ENCODE data around the gene VPS35L.

The VPS35L gene

DNA sequence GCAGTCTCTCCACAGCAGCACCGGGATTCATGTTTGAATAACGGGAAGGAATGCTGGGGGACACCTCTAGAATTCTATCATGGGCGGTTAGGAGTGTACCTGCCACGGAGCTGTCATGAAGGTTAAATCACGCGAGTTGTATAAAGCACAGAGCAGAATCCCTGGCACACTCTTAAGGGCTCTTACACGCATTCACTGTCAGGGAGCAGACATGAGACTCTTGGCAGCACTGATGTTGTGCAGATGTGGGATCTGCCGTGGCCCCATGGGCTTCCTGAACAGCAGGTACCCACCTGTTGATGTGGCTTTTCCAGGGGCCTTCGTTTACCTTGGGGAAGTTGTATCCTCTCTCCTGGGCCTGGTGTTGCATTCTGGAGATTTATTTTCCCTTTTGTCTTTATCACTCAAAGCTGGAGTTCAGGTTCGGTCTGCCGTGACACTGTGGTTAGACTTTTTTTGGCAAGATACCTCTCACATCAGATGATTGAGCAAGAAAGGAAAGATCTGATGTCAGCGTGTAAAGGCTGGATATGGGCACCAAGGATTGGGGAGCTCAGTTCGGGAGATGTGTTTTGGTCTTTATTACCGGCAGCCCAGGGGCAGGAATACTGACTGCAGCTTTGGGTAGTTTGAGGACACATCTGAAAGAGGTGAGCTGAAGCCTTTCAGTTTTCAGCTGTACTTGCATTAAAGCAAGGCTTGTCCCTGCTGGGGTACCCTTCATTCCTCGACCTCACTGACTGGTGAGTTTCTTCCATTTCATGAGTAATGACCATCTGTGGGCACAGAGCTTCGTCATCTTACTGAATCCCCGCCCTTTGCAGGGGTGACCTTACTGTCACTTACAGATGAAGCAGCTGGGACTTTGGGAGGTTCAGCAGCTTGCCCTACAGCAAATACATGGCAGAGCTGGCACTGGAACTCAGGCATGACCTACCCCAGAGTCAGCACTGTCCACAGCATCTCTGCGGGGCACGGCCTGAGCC lies 143.3 kb downstream of the VPS35L start:
- no peak for DNase-seq

DNA sequence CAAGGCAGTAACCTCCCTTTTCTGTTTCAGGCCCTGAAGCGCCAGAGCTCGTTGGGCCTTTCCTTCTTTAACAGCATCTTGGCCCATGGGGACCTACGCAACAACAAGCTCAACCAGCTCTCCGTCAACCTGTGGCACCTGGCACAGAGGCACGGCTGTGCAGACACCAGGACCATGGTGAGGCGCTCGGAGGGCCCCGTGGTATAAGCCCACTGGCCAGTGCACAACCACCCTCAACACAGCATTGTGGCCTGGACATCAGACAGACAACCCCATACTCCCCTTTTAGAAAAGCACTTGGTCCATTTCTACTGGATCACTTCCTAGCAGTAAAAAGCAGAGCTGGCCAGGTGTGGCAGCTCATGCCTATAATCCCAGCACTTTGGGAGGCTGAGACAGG lies 144.0 kb downstream of the VPS35L start:
- no peak for DNase-seq

DNA sequence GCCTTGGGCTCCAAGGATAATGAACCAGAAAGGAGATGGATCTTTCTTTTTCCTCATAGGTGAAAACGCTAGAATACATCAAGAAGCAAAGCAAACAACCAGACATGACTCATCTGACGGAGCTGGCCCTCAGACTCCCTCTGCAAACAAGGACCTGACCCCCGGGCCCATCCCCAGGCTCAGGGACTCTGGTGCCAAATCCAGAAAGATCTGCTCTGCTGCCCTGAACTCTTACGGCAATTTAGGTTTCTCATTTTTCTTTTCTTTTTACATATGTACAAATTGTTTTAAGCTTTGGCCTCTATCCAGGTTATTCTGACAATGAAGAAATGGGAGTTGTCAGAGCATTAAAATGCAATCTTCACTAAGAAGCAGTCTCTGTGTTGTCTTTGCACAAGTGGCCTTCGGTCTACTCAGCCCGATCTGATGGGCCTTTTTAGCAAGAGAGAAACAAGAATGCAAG lies 144.8 kb downstream of the VPS35L start:
- DNase-seq, result no peak

DNA sequence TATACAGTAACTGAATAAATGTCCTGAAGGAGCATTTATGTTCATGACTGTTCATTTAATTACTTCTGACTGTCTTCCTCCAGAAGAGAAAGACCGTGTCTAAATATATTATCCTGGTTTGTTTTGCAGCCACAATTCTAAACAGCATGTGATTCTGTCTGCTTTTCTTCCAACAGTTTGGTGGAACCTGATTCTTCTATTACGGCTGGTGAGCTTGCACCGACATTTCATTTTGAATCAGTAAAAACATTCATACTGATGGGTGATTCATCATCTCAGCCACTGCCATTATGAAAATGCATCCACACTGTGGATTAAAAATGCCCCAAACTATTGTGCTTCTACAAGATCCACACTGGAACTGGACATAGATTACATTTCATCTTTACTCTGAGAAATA lies 145.6 kb downstream of the VPS35L start:
- no peak for DNase-seq

DNA sequence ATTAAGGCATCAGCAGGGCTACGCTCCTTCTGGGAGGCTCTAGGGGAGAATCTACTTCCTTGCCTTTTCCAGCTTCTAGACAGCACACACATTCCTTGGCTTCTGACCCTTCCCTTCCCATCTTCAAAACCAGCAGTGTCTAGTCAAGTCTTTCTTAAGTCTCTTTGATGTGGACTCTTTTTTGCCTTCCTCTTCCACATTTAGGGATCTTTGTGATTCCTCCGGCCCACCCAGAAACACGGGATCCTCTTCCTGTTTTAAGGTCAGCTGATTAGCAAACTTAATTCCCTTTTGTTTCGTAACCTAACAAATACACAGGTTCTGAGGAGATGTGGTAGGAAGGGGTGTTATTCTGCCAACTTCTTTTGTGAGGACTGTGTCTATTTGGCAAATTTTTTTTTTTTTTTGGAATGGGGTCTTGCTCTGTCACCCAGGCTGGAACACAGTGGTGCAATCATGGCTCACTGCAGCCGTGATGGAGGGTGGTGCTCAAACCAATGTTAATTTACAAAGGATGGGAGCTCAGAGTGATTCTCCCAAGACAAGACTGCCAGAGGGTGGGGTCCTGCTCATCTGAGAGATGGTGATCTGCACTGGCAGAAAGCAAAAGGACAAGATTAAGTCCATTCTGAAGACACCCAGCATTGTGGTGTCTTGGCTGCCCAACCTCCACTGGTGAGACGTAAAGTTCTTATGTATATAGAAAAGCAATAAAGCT lies 147.8 kb downstream of the VPS35L start:
- DNase-seq, result no peak

DNA sequence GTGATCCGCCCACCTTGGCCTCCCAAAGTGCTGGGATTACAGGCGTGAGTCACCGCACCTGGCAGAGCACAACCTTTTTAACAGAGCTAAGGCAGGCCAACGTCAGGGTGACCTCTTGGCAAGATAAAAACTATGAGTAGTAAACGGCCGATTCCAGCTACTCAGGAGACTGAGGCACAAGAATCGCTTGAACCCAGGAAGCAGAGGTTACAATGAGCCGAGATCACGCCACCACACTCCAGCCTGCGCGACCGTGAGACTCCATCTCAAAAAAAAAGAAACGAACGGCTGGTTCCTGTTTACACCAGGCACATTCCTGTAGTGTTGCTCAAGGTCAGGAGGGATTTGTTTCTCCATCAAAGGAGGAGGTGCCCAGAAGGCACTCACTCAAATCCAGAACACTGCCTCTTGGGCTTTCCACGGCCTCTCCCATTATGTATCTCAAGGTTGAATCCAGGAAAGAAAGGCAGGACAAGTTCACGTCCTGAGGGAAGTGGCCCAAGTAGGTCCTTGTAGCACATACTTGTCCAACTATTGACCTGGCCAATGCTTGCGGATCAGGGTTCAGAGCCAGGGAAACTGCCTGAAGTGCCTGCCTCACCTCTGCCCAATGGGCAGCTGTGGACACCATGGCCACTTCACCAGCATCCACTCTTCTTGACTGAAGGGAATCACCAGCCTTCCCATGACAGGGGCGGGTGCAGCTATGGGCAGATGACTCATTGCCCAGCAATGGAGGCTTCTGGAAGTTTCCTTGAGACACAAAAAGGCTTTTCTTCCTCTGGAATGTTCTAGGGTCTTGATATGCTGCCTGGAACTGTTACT lies 149.0 kb downstream of the VPS35L start:
- DNase-seq, result no peak

DNA sequence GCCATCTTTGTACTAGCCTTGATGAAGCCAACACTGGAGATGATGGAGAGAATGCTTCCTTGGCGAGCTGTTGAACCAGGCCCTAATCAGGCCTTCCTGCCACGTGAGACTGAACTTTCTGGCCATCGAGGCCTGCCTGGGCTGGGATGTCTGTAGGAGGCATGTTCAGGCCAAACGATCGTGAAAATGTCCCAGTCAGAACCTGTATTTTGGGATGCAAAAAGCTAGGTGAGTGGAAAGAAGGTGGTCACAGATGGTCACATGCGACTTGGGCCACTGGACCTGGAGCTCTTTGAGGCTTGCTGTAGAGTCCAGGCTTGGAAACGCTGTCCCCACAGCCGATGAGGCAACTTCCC lies 149.6 kb downstream of the VPS35L start:
- DNase-seq, result no peak

DNA sequence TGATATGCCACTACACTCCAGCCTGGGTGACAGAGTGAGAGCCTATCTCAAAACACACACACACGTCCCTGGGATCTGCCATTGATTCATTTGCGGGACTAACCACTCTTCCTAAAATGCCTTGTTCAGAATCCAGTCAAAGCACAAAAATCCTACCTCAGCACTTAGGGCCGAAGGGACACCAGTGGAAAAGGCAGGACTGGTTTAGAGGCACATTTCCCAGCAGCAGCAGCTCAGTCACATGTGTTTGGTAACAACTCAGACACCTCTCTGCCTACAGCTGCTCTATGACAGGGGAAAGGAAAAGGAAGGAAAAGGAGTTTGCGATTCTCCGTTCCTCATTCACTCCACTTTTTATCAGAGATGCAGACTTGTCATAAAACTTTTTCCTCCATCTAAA lies 150.3 kb downstream of the VPS35L start:
- no peak for DNase-seq

DNA sequence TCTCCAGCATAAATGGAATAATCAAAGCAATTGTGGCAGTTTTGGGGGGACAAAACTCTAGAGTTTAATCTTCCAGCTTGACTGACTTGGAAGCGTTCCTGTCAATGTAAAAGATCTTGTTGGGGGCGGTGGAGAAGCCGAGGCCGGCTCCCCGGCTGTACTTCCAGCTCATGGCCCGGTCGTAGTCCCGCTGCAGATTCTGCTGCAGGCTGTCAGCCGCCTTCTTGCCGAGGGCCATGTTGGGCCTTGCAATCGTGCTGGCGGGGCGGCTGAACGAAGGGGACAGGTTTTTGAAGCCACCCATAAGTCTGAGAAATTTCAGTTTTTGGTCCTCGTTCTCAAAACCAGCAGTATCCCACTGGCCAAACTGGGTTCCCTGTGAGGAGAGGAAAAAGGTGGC lies 151.3 kb downstream of the VPS35L start:
- DNase-seq, result no peak

DNA sequence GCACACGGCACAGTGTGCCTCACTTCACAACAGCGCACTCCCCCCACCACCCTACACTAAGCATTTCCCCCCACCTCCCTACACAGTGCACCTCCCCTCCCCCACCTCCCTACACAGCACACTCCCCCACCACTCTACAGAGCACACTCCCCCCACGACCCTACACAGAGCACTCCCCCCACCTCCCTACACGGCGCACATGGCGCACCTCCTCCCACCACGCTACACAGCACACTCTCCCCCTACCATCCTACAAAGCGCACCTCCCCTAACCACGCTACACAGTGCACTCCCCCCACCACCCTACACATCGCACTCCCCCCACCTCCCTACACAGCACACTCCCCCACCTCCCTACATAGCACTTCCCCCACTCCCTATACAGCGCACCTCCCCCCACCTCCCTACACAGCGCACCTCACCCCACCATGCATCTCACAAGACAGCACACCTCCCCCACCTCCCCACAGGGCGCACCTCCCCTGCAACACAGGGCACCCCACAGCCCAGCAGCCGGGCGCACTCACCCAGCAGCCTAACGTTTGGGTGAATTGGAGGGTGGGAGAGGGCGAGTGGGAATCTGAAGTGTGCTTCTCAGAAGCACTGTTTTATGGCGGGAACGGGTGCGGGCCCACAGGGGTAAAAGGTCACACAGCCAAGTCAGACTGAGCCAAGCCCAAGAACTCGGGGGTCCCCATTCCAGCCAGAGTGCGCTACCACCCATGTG lies 152.2 kb downstream of the VPS35L start:
- no peak for DNase-seq

DNA sequence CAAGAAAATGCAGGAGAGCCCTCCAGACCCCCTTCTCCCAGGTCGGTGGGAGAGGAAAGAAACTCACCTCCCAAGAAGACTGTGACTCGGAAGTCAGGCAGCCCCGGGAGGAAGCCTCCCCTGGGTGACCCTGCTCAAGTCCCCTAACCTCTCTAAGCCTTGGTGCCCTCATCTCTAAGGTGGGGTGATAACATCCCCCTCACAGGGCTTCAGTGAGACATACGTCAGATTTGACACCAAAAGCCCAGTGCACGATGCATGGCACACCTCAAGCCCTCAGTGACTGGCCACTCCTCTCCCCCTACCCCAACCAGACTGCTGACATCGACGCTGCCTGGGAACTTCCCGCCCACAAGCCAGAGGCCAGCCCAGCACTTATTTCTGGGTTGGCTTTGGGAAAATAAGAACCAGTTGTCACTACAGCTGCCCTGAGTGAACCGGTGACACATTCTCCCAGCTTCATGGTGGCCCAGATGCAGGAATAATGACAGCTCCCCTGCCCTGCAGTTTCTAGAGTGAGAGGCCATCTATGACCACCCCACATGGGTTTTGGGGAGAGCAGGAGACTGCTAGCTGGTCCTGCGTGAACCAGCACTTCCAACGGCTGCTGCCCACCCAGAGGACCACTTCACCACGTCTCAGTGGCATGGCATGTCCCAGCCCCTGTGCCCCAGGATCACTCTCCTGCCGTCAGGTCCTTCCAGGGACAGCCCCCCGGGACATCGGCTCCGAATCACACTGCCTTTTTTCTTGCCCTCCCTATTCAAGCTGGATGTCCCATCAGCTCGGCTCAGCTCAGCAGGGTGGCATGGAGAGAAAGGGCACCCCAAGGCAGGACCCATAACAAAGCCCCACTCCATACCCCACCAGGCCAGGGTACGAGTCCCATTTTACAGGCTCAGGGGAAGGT lies 153.0 kb downstream of the VPS35L start:
- no peak for DNase-seq

DNA sequence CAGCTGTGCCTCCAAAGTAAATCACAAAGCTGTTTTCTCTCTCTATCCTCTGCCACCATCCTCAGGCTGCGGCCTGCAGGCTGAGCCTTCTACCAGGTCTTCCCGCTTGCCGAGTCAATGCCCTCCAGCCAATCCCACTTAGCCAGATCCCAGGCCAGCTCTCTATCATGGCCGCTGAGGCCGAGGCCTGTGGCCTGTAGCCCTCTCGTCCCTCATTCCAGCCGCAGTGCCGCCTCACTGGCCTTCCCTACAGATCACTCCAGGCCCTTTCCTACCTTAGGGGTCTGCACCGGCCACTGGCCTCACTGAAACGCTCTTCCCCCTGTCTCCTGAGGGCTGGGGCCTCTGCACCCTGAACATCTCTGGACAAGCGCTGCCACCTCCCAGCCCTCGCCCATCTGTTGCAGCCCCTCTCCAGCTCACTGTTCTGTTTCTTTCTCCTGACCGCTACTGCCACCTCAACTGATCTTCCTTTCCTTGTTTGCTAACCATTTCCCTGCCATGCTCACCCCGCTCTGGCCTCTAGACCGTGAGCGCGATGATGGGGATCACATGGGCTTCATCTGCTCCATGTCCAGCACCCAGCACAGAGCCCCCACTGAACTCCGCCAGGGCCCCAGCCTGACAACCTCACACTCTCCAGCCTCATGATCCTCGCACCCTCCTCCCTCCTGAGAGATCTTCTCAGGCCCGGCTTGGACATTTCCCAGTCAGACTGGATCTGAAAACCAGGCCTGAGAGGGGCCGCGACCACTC lies 154.1 kb downstream of the VPS35L start:
- DNase-seq, result no peak

DNA sequence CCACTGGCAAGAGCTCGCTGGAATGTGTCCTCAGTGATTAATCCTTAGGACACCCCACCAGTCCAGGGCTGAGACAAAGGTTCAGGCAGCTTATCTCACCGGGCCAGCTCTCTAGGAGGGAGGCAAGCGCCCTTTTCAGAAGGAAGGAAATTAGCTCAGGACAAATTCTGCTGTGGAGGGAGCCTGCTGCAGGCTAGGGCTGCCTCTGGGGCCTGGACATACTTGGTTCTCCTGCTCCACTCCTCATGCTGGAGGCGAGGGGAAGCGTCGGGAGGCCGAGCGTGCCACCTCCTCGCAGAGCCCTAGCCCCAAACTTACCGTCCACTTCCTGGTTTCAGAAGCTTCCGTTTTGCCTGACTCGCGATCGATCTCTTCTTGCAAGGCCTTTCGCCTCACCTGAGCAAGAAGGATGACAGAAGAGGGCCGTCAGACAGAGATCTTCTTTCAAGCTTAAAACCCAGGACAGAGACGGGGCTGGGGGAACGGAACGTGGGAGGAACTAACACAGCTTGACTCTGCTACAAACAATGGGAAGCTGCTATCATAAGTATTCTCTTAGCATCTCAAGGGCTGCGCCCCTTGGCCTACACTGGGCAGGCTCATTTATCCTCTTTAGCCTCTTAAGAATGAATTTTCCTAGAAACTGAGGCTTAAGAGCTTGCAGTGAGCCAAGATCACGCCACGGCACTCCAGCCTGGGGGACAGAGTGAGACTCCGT lies 154.8 kb downstream of the VPS35L start:
- no peak for DNase-seq

DNA sequence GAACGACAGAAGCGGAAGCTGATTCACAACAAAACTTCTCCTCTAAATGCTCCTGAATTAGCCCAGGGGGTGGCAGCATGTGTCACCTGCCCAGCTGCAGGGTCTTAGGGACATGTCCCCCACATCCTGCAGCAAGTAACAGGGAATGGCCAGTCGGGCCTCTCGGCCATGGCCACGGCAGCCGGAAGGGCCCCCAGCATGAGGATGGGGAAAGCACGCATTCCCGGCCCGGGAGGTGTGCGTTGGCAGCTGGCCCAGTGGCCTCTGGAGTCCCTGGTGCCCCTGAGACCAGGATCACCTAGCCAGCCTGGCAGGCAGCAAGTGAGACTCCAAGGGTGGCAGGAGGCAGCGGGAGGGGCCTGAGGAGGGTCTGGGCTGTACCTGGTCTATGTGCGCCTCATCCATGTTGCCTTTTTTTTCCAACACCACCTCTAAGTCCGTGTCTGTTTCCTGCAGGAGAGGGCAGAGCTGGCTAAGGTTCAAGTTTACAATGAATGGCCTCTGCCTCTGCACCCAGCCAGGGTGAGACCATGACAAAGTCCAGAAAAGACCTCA lies 155.6 kb downstream of the VPS35L start:
- DNase-seq, result no peak

DNA sequence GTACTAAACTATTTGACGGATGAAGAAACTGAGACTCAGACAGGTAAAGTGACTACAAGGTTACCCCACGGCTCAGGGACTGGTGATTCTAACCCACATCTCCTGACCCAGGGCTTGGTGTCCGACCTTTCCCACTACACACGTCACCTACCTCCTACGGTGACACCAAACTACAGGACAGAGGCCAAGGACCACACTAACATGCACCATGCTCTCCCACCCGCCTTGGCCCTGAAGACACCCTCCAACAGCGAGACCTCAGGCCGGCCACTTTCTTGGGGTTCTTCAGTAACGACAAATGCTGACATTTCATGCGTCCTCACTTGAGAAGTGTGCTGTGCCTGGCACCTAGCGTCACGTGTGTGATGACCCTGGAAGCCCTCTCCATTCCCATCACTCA lies 156.1 kb downstream of the VPS35L start:
- no peak for DNase-seq

DNA sequence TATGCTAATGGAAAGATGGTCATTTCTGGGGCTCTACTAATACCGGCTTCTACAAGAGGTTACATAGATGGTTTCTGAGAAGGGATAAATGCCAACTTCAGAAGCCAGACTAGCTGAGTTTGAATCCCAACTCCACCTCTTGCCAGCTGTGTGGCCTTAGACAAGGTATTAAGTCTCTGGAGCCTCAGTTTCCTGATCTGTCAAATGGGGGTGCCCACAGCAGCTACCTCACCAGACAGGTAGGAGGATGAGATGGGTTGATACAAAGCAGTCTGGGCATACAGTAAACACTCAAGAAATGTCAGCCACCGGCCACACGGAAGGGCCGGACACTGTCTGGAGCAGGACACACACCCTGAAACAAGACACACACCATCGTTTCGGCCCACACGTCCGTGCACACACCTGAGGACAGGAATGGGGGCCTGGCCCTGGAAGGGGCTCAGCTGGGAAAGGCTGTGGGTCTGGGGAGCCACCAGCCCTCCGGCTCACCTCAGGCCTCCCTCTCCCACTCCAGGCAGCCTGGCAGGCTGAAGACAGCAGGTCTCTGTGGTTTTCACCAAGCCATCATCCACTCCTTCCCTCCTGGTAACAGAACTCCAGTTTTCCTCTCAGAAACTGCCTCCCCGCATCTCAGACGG lies 157.0 kb downstream of the VPS35L start:
- no peak for DNase-seq

DNA sequence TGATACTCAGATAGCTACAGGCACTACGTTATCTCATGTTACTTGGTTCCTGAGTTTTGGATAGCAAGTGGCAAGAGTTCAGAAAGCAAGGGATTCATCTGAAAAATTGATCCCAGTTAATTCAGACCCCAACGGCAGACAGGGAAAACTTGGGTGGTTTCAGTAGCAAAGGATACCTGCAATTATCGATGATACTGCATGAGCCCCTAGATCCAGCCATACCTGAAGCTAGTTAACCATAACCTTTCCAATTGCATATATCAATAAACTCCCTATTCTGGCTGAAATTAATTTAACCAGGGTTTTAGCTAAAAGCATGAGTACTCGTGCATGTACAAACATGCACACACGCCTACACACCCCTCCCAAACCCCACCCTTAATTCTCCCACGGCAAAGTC lies 158.2 kb downstream of the VPS35L start:
- DNase-seq, result no peak

DNA sequence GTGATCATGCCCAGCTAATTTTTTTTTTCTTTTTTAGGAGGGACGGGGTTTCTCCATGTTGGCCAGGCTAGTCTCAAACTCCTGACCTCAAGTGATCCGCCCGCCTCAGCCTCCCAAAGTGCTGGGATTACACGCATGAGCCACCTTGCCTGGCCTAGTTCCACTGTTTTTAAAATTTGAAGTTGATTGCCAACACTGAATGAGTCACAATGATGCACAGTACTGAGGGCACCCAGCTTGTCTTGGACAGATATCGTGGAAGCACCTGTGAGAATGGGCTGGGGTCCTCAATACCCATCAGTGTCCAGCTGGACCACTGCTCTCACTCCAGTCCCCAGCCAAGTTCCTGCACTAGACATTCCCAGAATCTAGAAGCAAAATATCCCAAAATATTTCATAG lies 160.1 kb downstream of the VPS35L start:
- no peak for DNase-seq

DNA sequence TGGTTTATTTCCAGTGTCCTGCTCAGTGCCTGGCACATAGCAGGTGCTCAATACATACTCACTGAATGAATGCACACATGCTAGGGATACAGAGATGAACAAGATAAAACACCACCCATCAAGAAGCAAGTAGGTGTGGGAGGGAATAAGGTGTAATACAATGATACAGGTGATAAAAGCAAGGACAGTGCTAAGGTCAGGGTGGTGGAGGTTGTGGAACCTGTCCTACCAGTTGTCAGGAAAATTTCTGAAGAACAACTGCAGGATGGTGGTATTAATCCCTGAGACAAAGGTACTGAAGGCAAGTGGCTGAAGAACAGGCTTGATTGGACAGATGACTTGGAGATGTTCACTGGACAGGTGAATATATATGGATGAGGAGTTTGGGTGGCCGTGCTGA lies 160.7 kb downstream of the VPS35L start:
- no peak for DNase-seq
